Measurements from ENCODE around the gene PLXNA2.

DNA sequence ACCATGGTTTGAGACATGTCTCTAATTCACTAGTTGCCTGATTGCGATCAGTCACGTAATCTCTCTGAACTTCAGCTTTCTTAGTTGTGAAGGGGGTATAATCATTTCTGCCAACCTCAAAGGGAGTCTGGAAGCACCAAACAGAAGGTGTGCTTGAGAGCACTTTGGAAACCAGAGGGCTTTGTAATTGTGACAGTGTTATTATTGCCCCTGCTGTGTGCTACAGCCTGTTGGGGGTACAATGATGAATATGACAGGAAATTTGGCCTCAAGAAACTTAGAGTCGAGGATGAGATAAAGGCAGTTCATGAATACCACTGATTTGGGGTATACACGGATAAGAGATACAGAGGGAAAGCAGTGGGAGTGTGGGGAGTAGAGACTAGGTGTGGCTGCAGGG is 183.1 kb downstream of the PLXNA2 start:
- TF ChIP-seq CTCF (IDR thresholded peaks at IDR 0.05; ENCODE audit: low read depth, low read length) = no peak
- no peak for TF ChIP-seq EZH2phosphoT487 (IDR thresholded peaks at IDR 0.05; ENCODE audit: low read depth)
